ENCODE measurements around the gene C1orf35.

GRCh38 chr1:228095161-228095560, 8.0 kb downstream of the C1orf35 start:
- TF ChIP-seq CTCF (IDR thresholded peaks at IDR 0.05) = no peak
- no peak for TF ChIP-seq POLR2AphosphoS5 (IDR thresholded peaks at IDR 0.05)
- TF ChIP-seq POLR2A (IDR thresholded peaks at IDR 0.05) = no peak
- TF ChIP-seq EP300 (IDR thresholded peaks at IDR 0.05) = no peak
